GM12878 (cell line): Measurements from ENCODE around the gene TRIM77. TPM values are rescaled to one million over a fixed set of nuclear protein-coding genes. Genes with fewer than 3 reads are reported as not detected.
"Not testable (repeated sequence)": the region's sequence is repeated elsewhere in the genome, so short reads cannot be mapped to it uniquely, and the experiment has no call there.

Experiments used
- ATAC-seq: fragments of 200-7000 bp; cut with Tn5 transposase; 3 replicates; pipeline ENCODE4 v1.9.1; 2020; ENCODE audit warnings: mild to moderate bottlenecking, moderate library complexity
- BruUV-seq: library from RNA; stranded (reverse); fragments of 400-500 nt; replicated peaks from 2 replicates; lab custom pipeline; 2021; lab: Mats Ljungman, UMichigan
- CTCF ChIA-PET: fragments of 300-600 bp; sonication (Branson Sonifier 250); formaldehyde crosslinking; extraction: SDS; loops from one replicate; lab custom pipeline; 2021; ENCODE audit warnings: inconsistent platforms; lab: Yijun Ruan, JAX
- POLR2A ChIA-PET: fragments of 350-600 bp; formaldehyde crosslinking; extraction: SDS; loops from one replicate; lab custom pipeline; 2021; ENCODE audit warnings: inconsistent platforms; lab: Charles Lee
- RAD21 ChIA-PET: fragments of 300-600 bp; sonication (Branson Sonifier 250); formaldehyde crosslinking; loops from one replicate; lab custom pipeline; 2023; ENCODE audit warnings: antibody characterized with exemption; ENCODE audit not compliant: unreplicated experiment; lab: Charles Lee
- SMC1A ChIA-PET: fragments of 300-600 bp; sonication (Branson Sonifier 250); formaldehyde crosslinking; loops from one replicate; lab custom pipeline; 2023; ENCODE audit not compliant: unreplicated experiment, uncharacterized antibody; lab: Charles Lee
- DNase-seq: peaks from one replicate; pipeline ENCODE4 v3.0.0-alpha.2; 2011; ENCODE audit warnings: low read depth, low spot score
- FAIRE-seq: peaks from 3 replicates; lab custom pipeline; 2011; peaks lifted over from hg19 to GRCh38; lab: Jason Lieb, UNC
- H2AFZ ChIP-seq: 2 replicates; pipeline ENCODE4 v1.6.0; 2011; ENCODE audit warnings: low read depth, low read length, control low read depth; ENCODE audit not compliant: control insufficient read depth
- H3K27ac ChIP-seq: 2 replicates; pipeline ENCODE4 v1.5.1; 2011; ENCODE audit warnings: control low read depth; ENCODE audit not compliant: control insufficient read depth, insufficient read depth
- H3K27me3 ChIP-seq, 2 experiments: replicated peaks in 1 of 2; 2 replicates each; pipeline versions ENCODE4 v1.6.0 to v1.6.1; 2011; ENCODE audit warnings: low read length in 1 of 2; ENCODE audit not compliant: control insufficient read depth in 2 of 2, insufficient read depth in 2 of 2
- H3K36me3 ChIP-seq, 2 experiments: 2 replicates each; pipeline ENCODE4 v1.5.1; 2011; ENCODE audit warnings: low read length in 1 of 2; ENCODE audit not compliant: control insufficient read depth in 2 of 2, insufficient read depth in 2 of 2
- H3K4me1 ChIP-seq: 2 replicates; pipeline ENCODE4 v1.6.1; 2011; ENCODE audit warnings: mild to moderate bottlenecking, low read length, moderate library complexity, mixed read lengths; ENCODE audit not compliant: control insufficient read depth, insufficient read depth
- H3K4me2 ChIP-seq: 2 replicates; pipeline ENCODE4 v1.6.0; 2011; ENCODE audit warnings: control low read depth; ENCODE audit not compliant: control insufficient read depth, insufficient read depth
- H3K4me3 ChIP-seq: fragments of 200-600 bp; sonication (generic); 2 replicates; pipeline ENCODE4 v1.5.1; 2016
- H3K79me2 ChIP-seq: 2 replicates; pipeline ENCODE4 v1.6.0; 2011; ENCODE audit warnings: low read length; ENCODE audit not compliant: control insufficient read depth, insufficient read depth
- H3K9ac ChIP-seq: 2 replicates; pipeline ENCODE4 v1.8.0; 2011; ENCODE audit warnings: low read length, control low read depth, mixed read lengths; ENCODE audit not compliant: control insufficient read depth, insufficient read depth
- H3K9me3 ChIP-seq: replicated peaks from 3 replicates; pipeline ENCODE4 v1.5.1; 2011; ENCODE audit warnings: mild to moderate bottlenecking, low read length; ENCODE audit not compliant: control insufficient read depth, insufficient read depth
- H4K20me1 ChIP-seq: 2 replicates; pipeline ENCODE4 v1.6.0; 2011; ENCODE audit not compliant: control insufficient read depth, insufficient read depth
- in situ Hi-C: fragments of 300-500 bp; cut with MboI; formaldehyde crosslinking; loops from 9 replicates; pipeline ENCODE4 v1.14.3; 2018; ENCODE audit warnings: mixed read lengths
- intact Hi-C: fragments of 100-400 bp; cut with micrococcal nuclease; formaldehyde crosslinking; loops from one replicate; pipeline ENCODE4 v1.14.2; 2022; ENCODE audit not compliant: unreplicated experiment
- polyA plus RNA-seq, 11 experiments: library from polyadenylated mRNA; depleted of rRNA in 4 of 11; unstranded in 6 of 11; stranded (reverse) in 5 of 11; fragments of >200 nt; fragmentation: Nextera tagmentation in 4 of 11; fragmentation: Illumina TruSeq in 1 of 11; extraction: Ambion mirVana in 4 of 11; extraction: Trizol in 1 of 11; gene quantifications; 1 replicate in 1 of 11; 2 replicates in 10 of 11; pipeline versions ENCODE4 v1.2.1 to v1.2.3, GENCODE V29; 2011 to 2016; ENCODE audit warnings: inconsistent platforms in 2 of 11, missing spikeins in 2 of 11, low read depth in 1 of 11
- small RNA-seq: library from RNA; depleted of rRNA; stranded (forward); fragments of <200 nt; gene quantifications from one replicate; pipeline ENCODE3, GENCODE V24; 2014
- total RNA-seq, 4 experiments: library from RNA; depleted of rRNA in 3 of 4; stranded (reverse); fragments of >200 nt in 3 of 4; fragmentation: Illumina TruSeq in 1 of 4; extraction: Trizol in 1 of 4; gene quantifications; 2 replicates each; pipeline versions ENCODE4 v1.2.1 to v1.2.3, GENCODE V29; 2013 to 2021

Gene TRIM77
- total and polyA plus RNA-seq, 10 of the 15 experiments (the other 5 are each of a cell fraction or from before 2014, with no cell fraction given), result not detected

- CTCF ChIA-PET, ATAC-seq, SMC1A ChIA-PET, H3K36me3 ChIP-seq, DNase-seq, H3K79me2 ChIP-seq, H3K4me3 ChIP-seq, intact Hi-C loops, H4K20me1 ChIP-seq, H3K4me1 ChIP-seq, FAIRE-seq, in situ Hi-C loops, H3K9me3 ChIP-seq, RAD21 ChIA-PET, BruUV-seq, H2AFZ ChIP-seq, H3K4me2 ChIP-seq, POLR2A ChIA-PET, H3K9ac ChIP-seq, H3K27me3 ChIP-seq, H3K27ac ChIP-seq: not testable (repeated sequence)
Measured at GRCh38 chr11:89750822-89751221, 40.7 kb downstream of the TRIM77 start.

Small RNA genes within 50 kb of the gene (small RNA-seq; reads per million reads assigned to genes)
- gene AP003122.3, result not detected

Other genes with a start within 250 kb of the TRIM77 start
- gene NOX4, start 218.9 kb upstream of the TRIM77 start, total RNA-seq (2014; rRNA removed), result not detected in 2 replicates
- gene NOX4, start 218.9 kb upstream of the TRIM77 start, total RNA-seq (2014; rRNA removed; fragmentation: Illumina TruSeq; extraction: Trizol), result not detected in 2 replicates
- gene NOX4, start 218.9 kb upstream of the TRIM77 start, total RNA-seq (2021), result not detected in 2 replicates
- not detected in 2 replicates for gene NOX4, start 218.9 kb upstream of the TRIM77 start, polyA plus RNA-seq (2011; rRNA removed)
- not detected in 2 replicates for gene NOX4, start 218.9 kb upstream of the TRIM77 start, polyA plus RNA-seq (2014; fragmentation: Illumina TruSeq; extraction: Trizol)
- gene NOX4, start 218.9 kb upstream of the TRIM77 start, polyA plus RNA-seq (2014; fragmentation: Nextera tagmentation; extraction: Ambion mirVana), result not detected
- gene NOX4, start 218.9 kb upstream of the TRIM77 start, polyA plus RNA-seq (2014; rRNA removed), result not detected in 2 replicates
- gene NOX4, start 218.9 kb upstream of the TRIM77 start, polyA plus RNA-seq (2016; fragmentation: Nextera tagmentation; extraction: Ambion mirVana), result not detected
- gene TRIM49, start 98.3 kb downstream of the TRIM77 start, total RNA-seq (2014; rRNA removed), result not detected in 2 replicates
- not detected in 2 replicates for gene TRIM49, start 98.3 kb downstream of the TRIM77 start, total RNA-seq (2014; rRNA removed; fragmentation: Illumina TruSeq; extraction: Trizol)
- gene TRIM49, start 98.3 kb downstream of the TRIM77 start, total RNA-seq (2021), result not detected in 2 replicates
- gene TRIM49, start 98.3 kb downstream of the TRIM77 start, polyA plus RNA-seq (2011; rRNA removed), result not detected in 2 replicates
- not detected in 2 replicates for gene TRIM49, start 98.3 kb downstream of the TRIM77 start, polyA plus RNA-seq (2014; fragmentation: Illumina TruSeq; extraction: Trizol)
- not detected for gene TRIM49, start 98.3 kb downstream of the TRIM77 start, polyA plus RNA-seq (2014; fragmentation: Nextera tagmentation; extraction: Ambion mirVana)
- gene TRIM49, start 98.3 kb downstream of the TRIM77 start, polyA plus RNA-seq (2014; rRNA removed), result not detected in 2 replicates
- not detected for gene TRIM49, start 98.3 kb downstream of the TRIM77 start, polyA plus RNA-seq (2016; fragmentation: Nextera tagmentation; extraction: Ambion mirVana)
- not detected in 2 replicates for gene TRIM64B, start 168.2 kb downstream of the TRIM77 start, total RNA-seq (2014; rRNA removed)
- not detected in 2 replicates for gene TRIM64B, start 168.2 kb downstream of the TRIM77 start, total RNA-seq (2014; rRNA removed; fragmentation: Illumina TruSeq; extraction: Trizol)
- gene TRIM64B, start 168.2 kb downstream of the TRIM77 start, total RNA-seq (2021), result not detected in 2 replicates
- not detected in 2 replicates for gene TRIM64B, start 168.2 kb downstream of the TRIM77 start, polyA plus RNA-seq (2011; rRNA removed)
- gene TRIM64B, start 168.2 kb downstream of the TRIM77 start, polyA plus RNA-seq (2014; fragmentation: Illumina TruSeq; extraction: Trizol), result not detected in 2 replicates
- not detected for gene TRIM64B, start 168.2 kb downstream of the TRIM77 start, polyA plus RNA-seq (2014; fragmentation: Nextera tagmentation; extraction: Ambion mirVana)
- not detected in 2 replicates for gene TRIM64B, start 168.2 kb downstream of the TRIM77 start, polyA plus RNA-seq (2014; rRNA removed)
- not detected for gene TRIM64B, start 168.2 kb downstream of the TRIM77 start, polyA plus RNA-seq (2016; fragmentation: Nextera tagmentation; extraction: Ambion mirVana)
- gene TRIM49D1, start 211.9 kb downstream of the TRIM77 start, total RNA-seq (2014; rRNA removed), result not detected in 2 replicates
- gene TRIM49D1, start 211.9 kb downstream of the TRIM77 start, total RNA-seq (2014; rRNA removed; fragmentation: Illumina TruSeq; extraction: Trizol), result not detected in 2 replicates
- gene TRIM49D1, start 211.9 kb downstream of the TRIM77 start, total RNA-seq (2021), result not detected in 2 replicates
- gene TRIM49D1, start 211.9 kb downstream of the TRIM77 start, polyA plus RNA-seq (2011; rRNA removed), result not detected in 2 replicates
- not detected in 2 replicates for gene TRIM49D1, start 211.9 kb downstream of the TRIM77 start, polyA plus RNA-seq (2014; fragmentation: Illumina TruSeq; extraction: Trizol)
- gene TRIM49D1, start 211.9 kb downstream of the TRIM77 start, polyA plus RNA-seq (2014; fragmentation: Nextera tagmentation; extraction: Ambion mirVana), result not detected
- gene TRIM49D1, start 211.9 kb downstream of the TRIM77 start, polyA plus RNA-seq (2014; rRNA removed), result not detected in 2 replicates
- gene TRIM49D1, start 211.9 kb downstream of the TRIM77 start, polyA plus RNA-seq (2016; fragmentation: Nextera tagmentation; extraction: Ambion mirVana), result not detected
- not detected in 2 replicates for gene TRIM49D2, start 213.8 kb downstream of the TRIM77 start, total RNA-seq (2014; rRNA removed)
- not detected in 2 replicates for gene TRIM49D2, start 213.8 kb downstream of the TRIM77 start, total RNA-seq (2014; rRNA removed; fragmentation: Illumina TruSeq; extraction: Trizol)
- gene TRIM49D2, start 213.8 kb downstream of the TRIM77 start, total RNA-seq (2021), result not detected in 2 replicates
- gene TRIM49D2, start 213.8 kb downstream of the TRIM77 start, polyA plus RNA-seq (2011; rRNA removed), result not detected in 2 replicates
- gene TRIM49D2, start 213.8 kb downstream of the TRIM77 start, polyA plus RNA-seq (2014; fragmentation: Illumina TruSeq; extraction: Trizol), result not detected in 2 replicates
- not detected for gene TRIM49D2, start 213.8 kb downstream of the TRIM77 start, polyA plus RNA-seq (2014; fragmentation: Nextera tagmentation; extraction: Ambion mirVana)
- gene TRIM49D2, start 213.8 kb downstream of the TRIM77 start, polyA plus RNA-seq (2014; rRNA removed), result not detected in 2 replicates
- gene TRIM49D2, start 213.8 kb downstream of the TRIM77 start, polyA plus RNA-seq (2016; fragmentation: Nextera tagmentation; extraction: Ambion mirVana), result not detected